ENCODE results near the gene CD34. TPM values are rescaled to one million over a fixed set of nuclear protein-coding genes. Genes with fewer than 3 reads are reported as not detected.

Gene CD34
- total RNA-seq, 2 donors from 2014 or later = 9.8 to 47.7 TPM

- DNase-seq (ENCODE audit: low spot score) = no peak
- WGBS = 63% methylated on average over 2 of the region's 2 CpGs
- H3K4me1 ChIP-seq (replicated peaks) = no peaks in the 10 kb centered on the region
These were observed 8.7 kb upstream of the CD34 start for GRCh38 chr1:207919523-207920170.

DNA sequence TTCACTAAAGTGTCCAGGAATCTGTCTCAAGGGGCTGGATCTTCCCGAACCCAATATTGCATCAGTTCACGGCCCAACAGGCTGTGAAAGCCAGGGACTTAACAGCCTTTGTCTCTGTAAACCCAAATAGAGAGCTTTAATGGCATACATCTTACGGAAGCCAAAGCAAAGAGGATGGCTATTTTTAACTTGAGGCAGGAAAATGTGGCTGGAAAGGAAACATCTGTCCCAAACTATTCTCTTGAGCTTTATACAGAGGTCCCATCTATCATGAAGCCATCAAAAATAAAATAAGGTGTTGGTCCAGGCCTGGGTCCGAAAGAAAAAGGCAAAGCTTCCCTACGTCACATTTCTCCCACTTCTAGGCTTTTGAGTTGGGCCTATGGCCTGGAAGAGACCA is 7.7 kb upstream of the CD34 start:
- H3K9me3 ChIP-seq = no peaks in the 10 kb centered on the region
- TF ChIP-seq POLR2AphosphoS5 (IDR thresholded peaks at IDR 0.05) (no peak), POLR2A (IDR thresholded peaks at IDR 0.05) (no peak), CTCF (IDR thresholded peaks at IDR 0.05) (no peak)
- no peak overlapping the region for H3K27ac ChIP-seq
- H3K27me3 ChIP-seq (replicated peaks; ENCODE audit: insufficient read depth) = no peaks in the 10 kb centered on the region
- H3K4me3 ChIP-seq = no peak overlapping the region
- intact Hi-C loops (cut with DNase I) = no loop called here
- no peaks in the 10 kb centered on the region for H3K4me1 ChIP-seq (replicated peaks)
- WGBS = 66% methylated on average over 5 of the region's 5 CpGs
- no peaks in the 10 kb centered on the region for H3K36me3 ChIP-seq
- DNase-seq (ENCODE audit: low spot score) = no peak

More at GRCh38 chr1:207919523-207920170, 8.7 kb upstream of the CD34 start:
- no peaks in the 10 kb centered on the region for H3K27me3 ChIP-seq (replicated peaks; ENCODE audit: insufficient read depth)
- intact Hi-C loops (cut with DNase I) = no loop called here
- H3K27ac ChIP-seq = no peak overlapping the region
- no peaks in the 10 kb centered on the region for H3K36me3 ChIP-seq
- no peak for TF ChIP-seq CTCF (IDR thresholded peaks at IDR 0.05)
- no peak for TF ChIP-seq POLR2A (IDR thresholded peaks at IDR 0.05)
- TF ChIP-seq POLR2AphosphoS5 (IDR thresholded peaks at IDR 0.05) = no peak
- H3K9me3 ChIP-seq = no peaks in the 10 kb centered on the region
- H3K4me3 ChIP-seq = no peak overlapping the region

- H3K27ac ChIP-seq = no peak overlapping the region
- DNase-seq (ENCODE audit: low spot score) = no peak
- TF ChIP-seq CTCF (IDR thresholded peaks at IDR 0.05) (no peak), POLR2AphosphoS5 (IDR thresholded peaks at IDR 0.05) (no peak), POLR2A (IDR thresholded peaks at IDR 0.05) (no peak)
These were observed 7.1 kb upstream of the CD34 start for GRCh38 chr1:207918011-207918410.

DNA sequence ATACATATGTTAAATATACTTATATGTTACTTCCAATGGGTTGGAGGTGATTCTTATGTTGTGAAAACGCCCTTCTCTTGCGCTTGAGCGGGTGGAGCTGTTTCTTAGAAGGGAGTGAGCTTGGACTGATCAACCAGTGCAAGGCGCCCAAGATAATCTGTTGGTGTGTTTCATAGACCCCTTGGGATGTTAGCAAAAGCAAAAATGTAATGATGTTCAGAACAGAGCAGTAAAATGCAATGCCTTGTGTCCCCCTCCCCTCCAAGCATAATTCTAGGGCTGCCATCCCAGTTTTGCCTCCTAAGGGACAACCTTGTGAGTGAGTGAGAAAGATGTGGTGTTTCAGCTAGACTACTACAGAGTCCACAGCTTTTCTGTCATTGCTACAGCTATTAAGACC is 6.2 kb upstream of the CD34 start:
- TF ChIP-seq POLR2A (IDR thresholded peaks at IDR 0.05) (no peak), CTCF (IDR thresholded peaks at IDR 0.05) (no peak), POLR2AphosphoS5 (IDR thresholded peaks at IDR 0.05) (no peak)
- 87% methylated on average over 4 of the region's 4 CpGs for WGBS
- Histone ChIP-seq H3K36me3 (no peaks in the 10 kb centered on the region), H3K27ac (no peak overlapping the region), H3K4me1 (replicated peaks) (no peaks in the 10 kb centered on the region), H3K9me3 (no peaks in the 10 kb centered on the region), H3K27me3 (replicated peaks; ENCODE audit: insufficient read depth) (no peaks in the 10 kb centered on the region), H3K4me3 (no peak overlapping the region)
- no peak for DNase-seq (ENCODE audit: low spot score)
- intact Hi-C loops (cut with DNase I) = no loop called here

More at GRCh38 chr1:207918011-207918410, 7.1 kb upstream of the CD34 start:
- 91% methylated on average over 5 of the region's 5 CpGs for WGBS
- no peaks in the 10 kb centered on the region for H3K9me3 ChIP-seq
- no peaks in the 10 kb centered on the region for H3K27me3 ChIP-seq (replicated peaks; ENCODE audit: insufficient read depth)
- no peak overlapping the region for H3K4me3 ChIP-seq
- H3K4me1 ChIP-seq (replicated peaks) = no peaks in the 10 kb centered on the region
- no peaks in the 10 kb centered on the region for H3K36me3 ChIP-seq
- intact Hi-C loops (cut with DNase I) = no loop called here

DNA sequence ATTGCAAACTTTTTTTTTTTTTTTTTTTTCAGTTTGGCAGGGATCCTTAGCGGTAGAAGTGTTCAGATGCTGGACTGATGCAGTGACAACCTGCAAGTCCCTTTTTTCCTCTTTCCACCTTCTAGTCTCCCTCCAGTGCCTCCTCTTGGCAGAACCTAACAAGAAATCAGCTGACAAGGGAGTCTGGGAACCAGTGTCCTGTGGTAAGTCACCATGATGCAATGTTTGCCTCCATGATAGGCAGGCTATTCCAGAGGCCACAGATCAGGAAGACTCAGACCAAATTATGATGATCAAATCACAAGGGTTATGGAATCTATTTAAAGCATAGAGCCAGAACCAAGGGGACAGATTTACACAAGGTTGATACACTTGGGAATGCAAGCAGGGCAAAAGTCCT is 3.0 kb upstream of the CD34 start:
- Histone ChIP-seq H3K4me3 (no peak overlapping the region), H3K4me1 (replicated peaks) (peaks cover 4% of the 10 kb centered on the region), H3K27ac (no peak overlapping the region), H3K36me3 (no peaks in the 10 kb centered on the region), H3K9me3 (no peaks in the 10 kb centered on the region), H3K27me3 (replicated peaks; ENCODE audit: insufficient read depth) (peaks cover 2% of the 10 kb centered on the region)
- no peak for TF ChIP-seq POLR2A (IDR thresholded peaks at IDR 0.05)
- no peak for TF ChIP-seq POLR2AphosphoS5 (IDR thresholded peaks at IDR 0.05)
- TF ChIP-seq CTCF (IDR thresholded peaks at IDR 0.05) = no peak
- DNase-seq (ENCODE audit: low spot score) = no peak
- 94% methylated on average over 1 of the region's 1 CpG for whole genome bisulfite sequencing
- intact Hi-C loops (cut with DNase I) = no loop called here
